ENCODE results near the gene IRAK4.

IRAK4 gene

DNA sequence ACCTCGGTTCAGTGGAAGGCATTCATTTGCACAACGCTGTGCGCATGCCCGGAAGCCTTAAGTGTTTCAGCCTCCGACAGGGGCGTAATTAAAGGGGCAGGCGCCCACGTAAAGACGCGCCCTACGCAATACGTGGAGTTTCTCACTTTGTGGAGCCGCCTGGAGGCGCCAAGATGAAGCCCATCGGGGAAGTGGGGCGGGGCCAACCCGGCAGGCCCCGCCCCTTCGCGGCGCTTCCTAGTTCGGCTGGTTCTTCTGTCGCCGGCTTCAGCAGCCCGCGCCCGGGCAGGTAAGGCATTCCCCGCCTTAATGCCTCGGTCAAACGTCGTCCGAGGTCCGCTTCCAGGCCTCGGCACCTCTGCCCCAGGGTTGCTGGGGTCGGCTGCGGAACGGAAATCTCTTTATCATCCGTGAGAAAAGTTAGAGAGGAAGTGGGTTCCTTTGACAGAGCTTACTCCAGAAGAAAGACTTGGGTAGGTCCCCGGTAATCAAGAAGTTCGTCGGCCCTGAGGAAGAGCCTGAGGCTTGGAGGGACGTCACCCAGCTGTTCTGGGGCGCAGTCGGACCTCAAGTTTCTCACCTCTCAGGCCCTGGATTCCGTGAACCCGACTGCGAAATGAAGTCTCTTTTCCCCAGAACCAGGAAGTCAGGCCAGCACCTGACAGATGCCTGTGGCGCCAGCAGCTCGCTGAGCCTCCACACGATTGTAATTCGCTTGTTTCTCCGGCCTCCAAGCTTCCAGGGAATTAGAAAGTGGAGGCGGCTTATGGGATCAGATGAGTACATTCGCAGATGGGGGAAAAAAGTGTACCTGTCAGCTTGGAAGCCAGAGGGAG lies at the start of gene IRAK4, which contains the start of gene PUS7L:
Gene IRAK4, plus strand, starts transcription at position 224 of the 836 bp plus-strand sequence. CDS start 9,161 bp downstream, outside the sequence.
Gene PUS7L, minus strand, starts transcription at position 63 of the 836 bp plus-strand sequence. CDS start 3,545 bp downstream, outside the sequence.
- no peaks in the 10 kb centered on the region for H3K9me3 ChIP-seq (ENCODE audit: insufficient read depth, low read depth, low read length)
- peaks cover 25% of the 10 kb centered on the region for H3K4me1 ChIP-seq (ENCODE audit: insufficient read depth, low read length)
- H3K27me3 ChIP-seq (ENCODE audit: insufficient read depth, low read length) = no peaks in the 10 kb centered on the region
- H3K36me3 ChIP-seq (ENCODE audit: insufficient read depth, low read depth, low read length) = peaks cover 14% of the 10 kb centered on the region; the same call in 1 of the 2 replicates
- H3K27ac ChIP-seq (ENCODE audit: low read length) = no peak within 1 kb of the TSS
- H3K4me3 ChIP-seq (ENCODE audit: low read length) = peak within 1 kb of the TSS; percentile 83
- H3K9ac ChIP-seq (ENCODE audit: low read depth, low read length) = peak within 1 kb of the TSS; percentile 83; the same call in 1 of the 2 replicates

DNA sequence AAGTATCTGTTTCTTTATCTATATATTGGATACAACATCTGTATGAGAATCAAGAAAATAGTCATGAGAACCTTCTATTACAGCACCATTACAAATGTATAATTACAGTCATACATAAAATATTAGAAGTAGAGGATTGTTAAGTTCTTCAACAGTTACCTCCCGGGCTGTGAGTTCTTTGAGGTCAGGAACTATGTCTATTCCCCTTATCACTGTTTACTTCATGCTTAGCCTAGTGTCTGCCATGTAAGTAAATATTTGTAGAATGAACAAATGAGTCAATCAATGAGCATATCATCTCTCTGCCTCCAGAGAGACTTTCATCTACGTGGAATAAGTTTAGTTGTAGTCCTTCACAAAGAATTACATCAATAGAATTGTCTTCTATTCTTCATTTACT lies 47.4 kb upstream of the IRAK4 start:
- H3K9ac ChIP-seq (ENCODE audit: low read depth, low read length) = no peak overlapping the region
- no peak overlapping the region for H3K4me3 ChIP-seq (ENCODE audit: low read length)
- H3K4me1 ChIP-seq (ENCODE audit: insufficient read depth, low read length) = no peaks in the 10 kb centered on the region
- H3K9me3 ChIP-seq (ENCODE audit: insufficient read depth, low read depth, low read length) = no peaks in the 10 kb centered on the region
- H3K36me3 ChIP-seq (ENCODE audit: insufficient read depth, low read depth, low read length) = no peaks in the 10 kb centered on the region
- no peaks in the 10 kb centered on the region for H3K27me3 ChIP-seq (ENCODE audit: insufficient read depth, low read length)
- H3K27ac ChIP-seq (ENCODE audit: low read length) = no peak overlapping the region

DNA sequence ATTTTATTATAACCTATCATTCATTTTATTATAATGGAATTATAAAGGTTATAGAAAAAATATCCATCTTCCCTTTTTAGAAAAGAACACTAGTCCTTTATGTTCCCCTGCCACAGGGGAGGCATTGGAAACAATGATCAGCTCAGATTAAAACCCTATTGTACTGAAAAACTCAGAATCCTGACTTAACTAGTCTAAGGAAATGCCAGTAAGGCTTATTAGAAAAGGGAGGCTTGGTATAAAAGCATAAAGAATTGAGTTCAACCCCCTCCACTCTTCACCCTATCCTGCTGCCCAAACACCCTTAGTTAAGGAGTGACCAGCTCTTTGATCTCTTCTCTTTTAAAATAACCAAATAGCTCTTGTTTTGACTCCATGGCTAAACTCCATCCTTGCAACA lies 36.1 kb upstream of the IRAK4 start:
- Histone ChIP-seq H3K9me3 (ENCODE audit: insufficient read depth, low read depth, low read length) (no peaks in the 10 kb centered on the region), H3K27ac (ENCODE audit: low read length) (no peak overlapping the region), H3K4me3 (ENCODE audit: low read length) (no peak overlapping the region), H3K36me3 (ENCODE audit: insufficient read depth, low read depth, low read length) (no peaks in the 10 kb centered on the region), H3K27me3 (ENCODE audit: insufficient read depth, low read length) (no peaks in the 10 kb centered on the region), H3K4me1 (ENCODE audit: insufficient read depth, low read length) (peaks cover 9% of the 10 kb centered on the region; the same call in 1 of the 2 replicates), H3K9ac (ENCODE audit: low read depth, low read length) (no peak overlapping the region)

DNA sequence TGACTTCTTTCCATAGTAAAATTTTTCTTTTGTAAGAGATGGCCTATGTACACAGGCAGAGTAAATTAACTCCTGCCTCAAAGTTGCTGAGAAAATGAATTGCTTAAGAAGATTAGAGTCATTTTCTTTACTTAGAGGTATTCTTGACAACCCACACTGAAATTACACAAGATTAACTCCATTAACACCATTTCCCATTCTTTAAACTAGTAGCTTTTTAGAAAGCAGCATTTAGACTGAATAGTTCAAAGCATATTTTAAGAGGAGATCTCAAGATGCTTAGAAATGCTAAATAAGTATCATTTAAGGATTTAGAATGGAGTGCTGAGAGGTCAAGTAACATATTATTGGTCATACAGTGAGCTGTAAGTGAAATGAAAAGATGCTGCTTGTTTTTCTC lies 35.6 kb upstream of the IRAK4 start:
- no peak overlapping the region for H3K27ac ChIP-seq (ENCODE audit: low read length)
- H3K9me3 ChIP-seq (ENCODE audit: insufficient read depth, low read depth, low read length) = no peaks in the 10 kb centered on the region
- H3K36me3 ChIP-seq (ENCODE audit: insufficient read depth, low read depth, low read length) = no peaks in the 10 kb centered on the region
- H3K27me3 ChIP-seq (ENCODE audit: insufficient read depth, low read length) = no peaks in the 10 kb centered on the region
- H3K4me3 ChIP-seq (ENCODE audit: low read length) = 0 out of 2 replicates have a peak overlapping the region, but pooled peaks have one; percentile 13
- H3K4me1 ChIP-seq (ENCODE audit: insufficient read depth, low read length) = peaks cover 9% of the 10 kb centered on the region; the same call in 1 of the 2 replicates
- H3K9ac ChIP-seq (ENCODE audit: low read depth, low read length) = no peak overlapping the region

DNA sequence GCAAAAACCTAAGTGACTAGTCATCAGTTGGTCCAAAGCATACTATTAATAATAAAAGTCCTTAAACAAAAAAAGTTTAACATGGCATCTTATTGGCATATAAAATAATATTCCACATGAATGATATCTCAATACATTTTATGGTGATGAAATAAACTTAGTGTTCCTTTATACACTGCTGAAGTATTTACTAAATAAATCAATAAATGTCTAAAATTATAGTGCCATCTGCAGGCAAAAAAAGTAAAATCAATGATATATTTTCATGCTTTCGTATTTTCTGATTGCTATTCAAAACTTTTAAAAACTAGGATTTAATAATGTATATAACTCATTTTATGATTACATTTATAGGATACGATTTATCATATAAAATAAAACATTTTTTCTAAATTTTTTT lies 30.6 kb upstream of the IRAK4 start:
- H3K4me3 ChIP-seq (ENCODE audit: low read length) = no peak overlapping the region
- H3K9me3 ChIP-seq (ENCODE audit: insufficient read depth, low read depth, low read length) = no peaks in the 10 kb centered on the region
- H3K27ac ChIP-seq (ENCODE audit: low read length) = no peak overlapping the region
- H3K36me3 ChIP-seq (ENCODE audit: insufficient read depth, low read depth, low read length) = peaks cover 21% of the 10 kb centered on the region
- no peak overlapping the region for H3K9ac ChIP-seq (ENCODE audit: low read depth, low read length)
- no peaks in the 10 kb centered on the region for H3K27me3 ChIP-seq (ENCODE audit: insufficient read depth, low read length)
- H3K4me1 ChIP-seq (ENCODE audit: insufficient read depth, low read length) = peaks cover 7% of the 10 kb centered on the region; the same call in 1 of the 2 replicates

DNA sequence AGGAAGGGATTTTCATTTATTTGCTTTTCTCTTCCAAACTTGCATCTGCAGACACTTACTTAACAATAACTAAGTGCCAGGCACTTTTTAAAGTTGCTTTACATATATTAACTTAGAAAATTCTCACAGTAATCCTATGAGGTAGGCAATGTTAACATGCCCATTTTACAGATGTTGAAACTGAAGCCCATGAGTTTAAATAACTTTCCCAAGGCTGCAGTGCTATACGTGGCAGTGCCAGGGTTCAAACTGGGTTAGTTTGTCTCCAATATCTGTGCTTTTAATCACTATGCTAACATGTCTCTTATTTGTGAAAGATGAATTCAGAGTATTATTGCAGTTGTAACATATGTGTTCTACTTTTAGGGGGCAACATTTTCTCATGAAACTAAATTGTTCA lies 30.1 kb upstream of the IRAK4 start:
- peaks cover 24% of the 10 kb centered on the region for H3K36me3 ChIP-seq (ENCODE audit: insufficient read depth, low read depth, low read length)
- no peak overlapping the region for H3K4me3 ChIP-seq (ENCODE audit: low read length)
- no peak overlapping the region for H3K9ac ChIP-seq (ENCODE audit: low read depth, low read length)
- H3K27ac ChIP-seq (ENCODE audit: low read length) = no peak overlapping the region
- H3K9me3 ChIP-seq (ENCODE audit: insufficient read depth, low read depth, low read length) = no peaks in the 10 kb centered on the region
- no peaks in the 10 kb centered on the region for H3K27me3 ChIP-seq (ENCODE audit: insufficient read depth, low read length)
- peaks cover 1% of the 10 kb centered on the region; the same call in 1 of the 2 replicates for H3K4me1 ChIP-seq (ENCODE audit: insufficient read depth, low read length)

DNA sequence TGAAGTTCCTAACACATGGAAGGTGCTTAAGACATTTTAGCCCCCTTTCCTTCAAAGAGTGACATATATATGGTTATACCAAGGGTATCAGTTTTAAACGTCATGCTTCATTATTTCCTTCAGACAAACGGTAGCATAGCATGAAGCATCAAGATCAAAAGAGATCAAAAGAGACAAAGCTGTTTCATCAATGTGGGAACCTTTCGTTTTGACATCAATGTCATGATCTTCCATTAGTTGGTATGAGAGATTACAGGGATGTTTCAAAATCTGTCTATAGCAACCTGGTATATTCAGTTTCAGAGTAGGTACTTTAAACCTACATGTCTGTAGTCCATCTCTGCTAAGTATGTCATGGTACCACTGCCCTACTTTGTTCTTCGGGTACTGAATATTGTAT lies 28.5 kb upstream of the IRAK4 start:
- peaks cover 35% of the 10 kb centered on the region for H3K36me3 ChIP-seq (ENCODE audit: insufficient read depth, low read depth, low read length)
- no peaks in the 10 kb centered on the region for H3K4me1 ChIP-seq (ENCODE audit: insufficient read depth, low read length)
- H3K9me3 ChIP-seq (ENCODE audit: insufficient read depth, low read depth, low read length) = no peaks in the 10 kb centered on the region
- no peak overlapping the region for H3K4me3 ChIP-seq (ENCODE audit: low read length)
- no peak overlapping the region for H3K9ac ChIP-seq (ENCODE audit: low read depth, low read length)
- H3K27me3 ChIP-seq (ENCODE audit: insufficient read depth, low read length) = no peaks in the 10 kb centered on the region
- no peak overlapping the region for H3K27ac ChIP-seq (ENCODE audit: low read length)

DNA sequence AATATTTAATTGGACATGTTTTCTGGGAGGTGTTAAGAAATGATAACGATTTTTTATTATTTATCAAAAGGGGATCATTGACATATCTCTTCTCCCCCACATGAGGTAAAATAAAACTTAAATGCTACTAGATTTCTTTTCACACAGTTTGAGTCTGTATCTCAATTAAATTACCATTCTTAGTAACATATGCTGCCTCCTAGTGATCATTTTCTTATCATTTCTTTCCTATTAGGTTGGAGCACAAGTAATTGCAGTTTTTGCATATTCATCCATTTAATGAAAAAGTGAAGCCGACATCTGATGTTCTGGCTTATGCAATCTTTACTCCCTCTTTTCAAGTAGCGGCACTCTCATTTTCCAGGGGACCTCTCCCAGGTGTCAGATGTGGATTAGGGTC lies 25.1 kb upstream of the IRAK4 start:
- Histone ChIP-seq H3K27me3 (ENCODE audit: insufficient read depth, low read length) (no peaks in the 10 kb centered on the region), H3K36me3 (ENCODE audit: insufficient read depth, low read depth, low read length) (peaks cover 52% of the 10 kb centered on the region), H3K27ac (ENCODE audit: low read length) (no peak overlapping the region), H3K4me1 (ENCODE audit: insufficient read depth, low read length) (no peaks in the 10 kb centered on the region), H3K4me3 (ENCODE audit: low read length) (no peak overlapping the region), H3K9me3 (ENCODE audit: insufficient read depth, low read depth, low read length) (no peaks in the 10 kb centered on the region), H3K9ac (ENCODE audit: low read depth, low read length) (no peak overlapping the region)

DNA sequence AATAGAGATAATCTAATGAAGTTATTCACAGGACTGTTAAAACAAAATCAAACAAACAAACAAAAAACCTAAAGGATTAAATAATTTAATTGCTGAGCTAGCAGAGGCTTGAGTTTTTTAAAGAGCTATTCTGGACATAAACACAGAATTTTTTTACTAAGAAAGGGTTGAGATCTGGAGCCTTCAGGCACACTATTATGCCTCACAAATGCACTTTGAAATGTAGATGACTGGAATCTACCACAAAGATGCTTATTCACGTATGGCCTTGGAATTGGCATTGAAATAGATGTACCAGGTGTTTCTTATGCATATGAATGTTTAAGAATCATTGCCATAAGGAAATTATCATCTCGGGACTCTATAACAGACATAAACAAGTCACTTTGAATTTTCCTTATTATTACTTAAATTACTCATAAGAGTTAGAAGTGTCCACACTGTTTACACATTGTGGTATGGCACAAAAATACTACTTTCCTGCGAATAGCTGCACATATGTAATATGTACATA lies 21.8 kb upstream of the IRAK4 start:
- Histone ChIP-seq H3K36me3 (ENCODE audit: insufficient read depth, low read depth, low read length) (peaks cover 46% of the 10 kb centered on the region), H3K27ac (ENCODE audit: low read length) (no peak overlapping the region), H3K4me1 (ENCODE audit: insufficient read depth, low read length) (no peaks in the 10 kb centered on the region), H3K4me3 (ENCODE audit: low read length) (no peak overlapping the region), H3K9ac (ENCODE audit: low read depth, low read length) (no peak overlapping the region), H3K9me3 (ENCODE audit: insufficient read depth, low read depth, low read length) (no peaks in the 10 kb centered on the region), H3K27me3 (ENCODE audit: insufficient read depth, low read length) (no peaks in the 10 kb centered on the region)

DNA sequence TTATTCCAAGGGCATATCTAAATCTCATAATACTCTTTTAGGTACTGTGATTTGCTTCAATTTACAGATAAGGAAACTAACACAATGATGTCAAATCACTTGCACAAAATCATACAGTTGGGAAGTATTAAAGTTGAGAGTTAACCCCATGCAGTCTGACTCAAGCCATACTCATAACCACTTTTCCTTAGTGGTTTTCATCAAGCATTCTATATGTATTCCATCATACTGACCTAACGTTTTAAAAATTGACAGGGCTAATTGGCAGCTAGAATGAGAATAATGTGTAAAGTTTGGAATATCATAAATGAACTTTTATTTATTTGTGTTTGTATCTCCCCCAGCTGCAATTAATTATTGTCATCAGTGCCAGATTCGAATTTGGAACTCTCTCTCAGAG lies 21.1 kb upstream of the IRAK4 start:
- Histone ChIP-seq H3K27ac (ENCODE audit: low read length) (no peak overlapping the region), H3K9me3 (ENCODE audit: insufficient read depth, low read depth, low read length) (no peaks in the 10 kb centered on the region), H3K36me3 (ENCODE audit: insufficient read depth, low read depth, low read length) (peaks cover 52% of the 10 kb centered on the region), H3K27me3 (ENCODE audit: insufficient read depth, low read length) (no peaks in the 10 kb centered on the region), H3K9ac (ENCODE audit: low read depth, low read length) (no peak overlapping the region), H3K4me1 (ENCODE audit: insufficient read depth, low read length) (no peaks in the 10 kb centered on the region), H3K4me3 (ENCODE audit: low read length) (no peak overlapping the region)

DNA sequence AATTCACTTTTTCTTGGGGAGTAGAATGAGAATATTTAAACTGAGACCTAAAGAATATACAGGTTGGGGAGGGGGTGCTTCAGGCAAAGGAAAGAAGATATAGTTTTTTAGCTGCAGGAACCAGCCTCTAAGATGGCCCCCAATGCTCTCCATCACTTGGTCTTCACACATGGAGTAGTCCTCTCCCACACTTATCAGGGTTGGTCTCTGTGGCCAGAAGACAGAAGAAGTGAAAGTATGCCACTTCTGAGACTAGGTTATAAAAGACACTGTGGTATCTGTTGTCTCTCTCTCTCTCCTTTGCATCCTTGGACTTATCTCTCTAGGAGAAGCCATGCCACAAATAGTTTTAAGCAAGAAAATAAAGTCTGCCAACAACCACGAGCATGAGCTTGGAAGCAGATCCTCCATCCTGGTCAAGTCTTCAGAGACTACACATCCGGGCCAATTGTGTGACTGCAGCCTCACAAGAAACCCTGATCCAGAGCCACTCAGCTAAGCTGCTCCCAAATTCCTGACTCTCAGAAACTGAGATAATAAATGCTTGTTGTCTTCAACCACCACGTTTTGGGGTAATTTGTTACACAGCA lies 18.1 kb upstream of the IRAK4 start:
- Histone ChIP-seq H3K27me3 (ENCODE audit: insufficient read depth, low read length) (no peaks in the 10 kb centered on the region), H3K9ac (ENCODE audit: low read depth, low read length) (no peak overlapping the region), H3K9me3 (ENCODE audit: insufficient read depth, low read depth, low read length) (no peaks in the 10 kb centered on the region), H3K4me3 (ENCODE audit: low read length) (no peak overlapping the region), H3K27ac (ENCODE audit: low read length) (no peak overlapping the region), H3K4me1 (ENCODE audit: insufficient read depth, low read length) (no peaks in the 10 kb centered on the region), H3K36me3 (ENCODE audit: insufficient read depth, low read depth, low read length) (peaks cover 63% of the 10 kb centered on the region)

DNA sequence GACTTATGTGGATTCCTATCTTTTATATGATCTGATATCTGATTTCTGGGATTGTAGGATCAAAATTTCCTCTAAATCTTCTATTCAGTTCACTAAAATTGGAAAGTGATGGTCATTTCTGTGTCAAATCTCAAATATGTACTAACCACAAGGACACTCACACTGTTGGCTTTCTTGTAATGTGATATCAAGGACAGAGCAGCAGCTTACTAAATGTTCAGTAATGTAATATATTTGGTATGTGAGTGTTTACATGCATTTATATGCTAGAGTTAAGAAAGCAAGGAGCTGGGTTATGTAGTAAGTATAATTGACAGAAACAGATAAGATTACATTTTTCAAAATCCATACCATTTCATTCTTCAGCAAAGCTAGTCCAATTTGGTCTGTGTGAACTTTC lies 16.6 kb upstream of the IRAK4 start:
- Histone ChIP-seq H3K27me3 (ENCODE audit: insufficient read depth, low read length) (no peaks in the 10 kb centered on the region), H3K4me1 (ENCODE audit: insufficient read depth, low read length) (no peaks in the 10 kb centered on the region), H3K9ac (ENCODE audit: low read depth, low read length) (no peak overlapping the region), H3K27ac (ENCODE audit: low read length) (no peak overlapping the region), H3K9me3 (ENCODE audit: insufficient read depth, low read depth, low read length) (no peaks in the 10 kb centered on the region), H3K36me3 (ENCODE audit: insufficient read depth, low read depth, low read length) (peaks cover 58% of the 10 kb centered on the region), H3K4me3 (ENCODE audit: low read length) (no peak overlapping the region)
